NOMO-1 (cell line): Measurements from ENCODE around the gene DHX32.
"Not testable (repeated sequence)": the region's sequence is repeated elsewhere in the genome, so short reads cannot be mapped to it uniquely, and the experiment has no call there.

Source experiments
- DNase-seq, 2 experiments: peaks; one replicate each; lab custom pipeline; 2025; ENCODE audit not compliant: unreplicated experiment in 2 of 2; lab: John Stamatoyannopoulos, UW

Gene DHX32, protein sequence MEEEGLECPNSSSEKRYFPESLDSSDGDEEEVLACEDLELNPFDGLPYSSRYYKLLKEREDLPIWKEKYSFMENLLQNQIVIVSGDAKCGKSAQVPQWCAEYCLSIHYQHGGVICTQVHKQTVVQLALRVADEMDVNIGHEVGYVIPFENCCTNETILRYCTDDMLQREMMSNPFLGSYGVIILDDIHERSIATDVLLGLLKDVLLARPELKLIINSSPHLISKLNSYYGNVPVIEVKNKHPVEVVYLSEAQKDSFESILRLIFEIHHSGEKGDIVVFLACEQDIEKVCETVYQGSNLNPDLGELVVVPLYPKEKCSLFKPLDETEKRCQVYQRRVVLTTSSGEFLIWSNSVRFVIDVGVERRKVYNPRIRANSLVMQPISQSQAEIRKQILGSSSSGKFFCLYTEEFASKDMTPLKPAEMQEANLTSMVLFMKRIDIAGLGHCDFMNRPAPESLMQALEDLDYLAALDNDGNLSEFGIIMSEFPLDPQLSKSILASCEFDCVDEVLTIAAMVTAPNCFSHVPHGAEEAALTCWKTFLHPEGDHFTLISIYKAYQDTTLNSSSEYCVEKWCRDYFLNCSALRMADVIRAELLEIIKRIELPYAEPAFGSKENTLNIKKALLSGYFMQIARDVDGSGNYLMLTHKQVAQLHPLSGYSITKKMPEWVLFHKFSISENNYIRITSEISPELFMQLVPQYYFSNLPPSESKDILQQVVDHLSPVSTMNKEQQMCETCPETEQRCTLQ

DNA sequence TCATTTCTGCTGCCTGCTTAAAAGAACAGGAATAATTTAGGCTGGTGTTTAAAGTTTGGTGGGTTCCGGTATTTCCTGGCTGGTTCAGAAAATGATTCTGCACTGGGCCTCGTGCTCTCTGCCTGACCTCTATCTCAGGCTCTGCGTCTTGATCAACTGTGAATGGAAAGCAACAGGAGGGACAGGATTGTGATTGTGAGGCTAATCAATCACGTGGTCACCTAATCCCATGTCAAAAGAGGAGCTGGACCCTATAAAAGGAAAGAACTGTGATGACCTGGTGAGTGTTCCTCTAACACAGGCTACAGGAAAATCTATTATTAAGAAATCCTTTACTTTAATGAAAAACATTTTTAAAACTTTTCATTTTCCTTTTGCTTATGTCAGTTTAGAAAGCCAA lies at the start of gene DHX32:
TSS of gene DHX32 (minus strand) at position 101 of the 400 bp plus-strand sequence. CDS start 468 bp downstream, outside the sequence.
- no peak for DNase-seq

DNA sequence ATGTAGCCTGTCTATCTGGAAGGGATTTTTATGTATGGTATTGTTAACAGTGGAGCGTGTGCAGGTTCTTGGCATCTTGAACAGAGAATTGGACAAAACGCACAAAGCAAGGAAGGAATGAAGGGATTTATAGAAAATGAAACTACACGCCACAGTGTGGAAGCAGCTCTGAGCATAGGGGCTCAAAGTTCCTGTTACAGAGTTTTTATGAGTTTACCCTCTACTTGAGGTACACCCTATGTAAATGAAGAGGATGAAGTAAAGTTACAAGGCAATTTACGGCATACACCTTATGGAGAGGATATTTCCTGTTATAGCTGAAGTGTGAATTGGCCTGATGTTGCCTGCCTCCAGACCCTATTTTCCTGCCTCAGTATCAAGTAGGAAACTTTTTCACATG lies 48.5 kb upstream of the DHX32 start:
- DNase-seq = no peak

DNA sequence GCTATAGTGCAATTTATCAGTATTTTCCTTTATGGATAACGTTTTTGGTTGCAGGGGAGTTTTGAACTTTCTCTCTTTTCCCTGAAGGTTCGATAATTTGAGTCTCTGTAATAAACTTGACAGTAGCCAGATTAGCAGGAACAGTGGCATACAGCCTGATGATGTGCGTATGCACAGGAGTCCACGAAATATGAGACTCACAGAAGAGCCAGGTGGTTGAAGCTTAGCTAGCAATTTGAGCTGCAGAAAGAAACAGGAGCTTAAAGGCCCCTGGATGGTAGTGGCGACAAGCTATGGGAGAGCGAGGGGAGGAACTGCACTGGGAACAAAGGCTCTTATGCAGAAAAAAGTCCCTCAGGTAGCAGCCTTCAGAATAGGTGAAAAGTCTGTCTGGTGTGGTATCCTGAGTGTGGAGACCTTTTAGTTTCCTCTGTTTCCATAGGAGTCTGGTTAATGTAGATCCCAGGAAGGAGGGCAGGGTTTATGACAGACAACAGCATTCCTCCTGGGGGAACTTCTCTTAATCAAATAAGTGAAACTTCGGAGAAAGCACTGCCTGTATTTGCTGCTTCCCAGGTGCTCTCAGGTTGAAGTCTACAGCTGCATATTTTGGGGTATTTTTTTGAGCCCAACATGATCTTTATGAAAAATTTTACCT lies 48.0 kb upstream of the DHX32 start:
- DNase-seq = no peak

GRCh38 chr10:125927265-125927664 lies 46.2 kb upstream of the DHX32 start:
- not testable (repeated sequence) for DNase-seq

- DNase-seq = no peak
These were observed 45.2 kb upstream of the DHX32 start for GRCh38 chr10:125926247-125926646.

DNA sequence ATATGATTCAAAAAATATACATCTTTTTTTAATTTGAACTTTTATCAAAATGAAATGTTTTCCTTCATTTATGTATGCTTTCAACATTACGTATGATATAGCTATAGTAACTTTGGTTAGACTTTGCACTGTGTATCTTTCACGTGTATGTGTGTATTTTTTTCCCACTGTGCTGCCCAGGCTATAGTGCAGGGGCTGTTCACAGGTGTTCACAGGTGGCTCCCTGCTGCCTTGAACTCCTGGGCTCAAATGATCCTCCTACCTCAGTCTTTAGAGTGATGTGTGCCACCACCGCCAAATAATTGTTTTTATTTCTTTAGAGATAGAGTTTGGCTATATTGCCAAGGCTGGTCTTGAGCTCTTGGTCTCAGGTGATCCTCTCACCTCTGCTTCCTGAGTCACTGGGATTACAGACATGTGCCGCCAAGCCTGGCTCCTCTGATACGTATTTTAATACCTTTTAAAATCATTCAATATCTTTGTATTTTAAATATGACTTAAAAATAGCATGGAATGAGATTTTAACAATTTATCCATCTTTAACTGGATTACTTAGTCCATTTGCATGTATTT lies 44.3 kb upstream of the DHX32 start:
- no peak for DNase-seq

DNA sequence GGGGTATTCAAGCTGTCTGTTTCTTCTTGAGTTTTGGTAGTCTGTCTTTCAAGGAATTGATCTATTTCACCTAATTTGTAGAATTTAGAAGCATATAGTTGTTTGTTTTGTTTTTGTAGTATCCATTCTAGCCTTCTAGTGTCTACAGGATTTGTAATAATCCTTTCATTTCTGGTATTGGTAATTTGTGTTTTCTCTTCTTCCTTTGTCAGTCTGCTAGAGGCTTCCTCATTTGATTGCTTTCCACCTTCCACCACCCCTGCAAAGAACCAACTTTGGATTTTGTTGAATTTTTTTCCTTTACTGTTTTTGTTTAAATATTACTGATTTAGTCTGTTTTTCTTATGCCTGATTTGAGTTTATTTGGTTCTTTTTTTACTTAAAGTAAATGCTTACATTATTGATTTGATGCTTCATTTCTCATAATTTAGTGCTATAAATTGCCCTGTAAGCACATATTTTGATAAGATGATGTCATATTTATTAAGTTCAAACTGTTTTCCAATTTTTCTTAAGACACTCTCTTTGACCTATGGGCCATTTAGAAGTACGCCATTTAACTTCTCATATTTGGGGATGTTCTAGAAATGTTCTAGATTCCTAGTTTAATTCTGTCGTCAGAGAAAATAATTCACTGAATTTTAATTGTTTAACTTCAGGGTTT lies 40.7 kb upstream of the DHX32 start:
- DNase-seq = not testable (repeated sequence)

DNA sequence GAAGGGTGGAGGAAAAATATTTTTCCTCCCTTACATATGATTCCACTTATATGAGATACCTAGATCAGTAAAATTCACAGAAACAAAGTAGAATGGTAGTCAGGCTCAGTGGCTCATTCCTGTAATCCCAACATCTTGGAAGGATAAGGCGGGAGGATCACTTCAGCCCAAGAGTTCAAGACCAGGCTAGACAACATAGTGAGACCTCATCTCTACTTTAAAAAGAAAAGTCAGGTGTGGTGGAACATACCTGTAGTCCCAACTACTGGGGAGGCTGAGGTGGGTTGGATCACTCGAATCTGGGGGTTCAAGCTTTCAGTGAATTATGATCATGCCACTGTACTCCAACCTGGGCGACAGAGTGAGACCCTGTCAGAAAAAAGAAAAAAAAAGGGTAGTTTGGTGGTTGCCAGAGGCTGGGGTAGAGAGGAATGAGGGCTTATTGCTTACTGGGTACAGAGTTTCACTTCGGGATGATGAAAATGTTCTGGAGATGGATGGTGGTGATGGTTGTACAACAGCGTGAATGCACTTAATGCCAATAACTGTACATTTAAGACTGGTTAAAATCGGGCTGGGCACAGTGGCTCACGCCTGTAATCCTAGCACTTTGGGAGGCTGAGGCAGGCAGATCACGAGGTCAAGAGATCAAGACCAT lies 36.7 kb upstream of the DHX32 start:
- DNase-seq = not testable (repeated sequence)

GRCh38 chr10:125916977-125917376 lies 35.9 kb upstream of the DHX32 start:
- no peak for DNase-seq

GRCh38 chr10:125913277-125913676 lies 32.2 kb upstream of the DHX32 start:
- DNase-seq = not testable (repeated sequence)

- DNase-seq = no peak
These were observed 30.9 kb upstream of the DHX32 start for GRCh38 chr10:125911990-125912389.

- no peak for DNase-seq
These were observed 30.1 kb upstream of the DHX32 start for GRCh38 chr10:125911145-125911544.

DNA sequence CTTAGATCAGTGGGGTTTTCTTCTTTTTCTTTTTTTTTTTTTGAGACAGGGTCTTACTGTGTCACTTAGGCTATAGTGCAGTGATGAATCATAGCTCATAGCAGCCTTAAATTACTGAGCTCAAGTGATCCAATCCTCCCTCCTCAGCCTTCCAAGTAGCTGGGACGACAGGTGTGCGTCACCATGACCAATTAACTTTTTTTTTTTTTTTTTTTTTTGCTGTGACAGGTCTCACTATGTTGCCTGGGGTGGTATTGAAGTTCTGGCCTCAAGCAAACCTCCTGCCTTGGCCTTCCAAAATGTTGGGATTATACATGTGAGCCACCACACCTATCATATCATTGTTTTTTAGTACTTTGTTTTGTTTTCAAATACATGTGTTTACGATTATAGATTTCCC lies 28.4 kb upstream of the DHX32 start:
- DNase-seq = not testable (repeated sequence)

DNA sequence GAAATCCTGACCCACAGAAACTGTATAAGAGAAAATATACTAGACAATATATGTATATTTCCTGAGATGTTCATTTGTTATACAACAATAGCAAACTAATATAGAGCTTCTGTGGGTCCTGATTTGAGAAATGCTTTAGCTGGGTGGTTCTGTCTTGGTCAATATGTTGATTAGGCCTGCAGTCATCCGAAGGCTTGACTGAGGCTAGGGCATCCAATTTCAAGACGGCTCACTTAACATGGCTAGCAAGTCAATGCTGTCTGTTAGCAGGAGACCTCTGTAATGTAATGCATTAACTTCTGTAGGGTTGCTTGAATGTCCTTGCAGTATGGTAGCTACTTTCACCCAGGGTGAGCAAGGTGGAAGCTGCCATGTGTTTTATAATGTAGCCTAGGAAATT lies 27.7 kb upstream of the DHX32 start:
- not testable (repeated sequence) for DNase-seq

DNA sequence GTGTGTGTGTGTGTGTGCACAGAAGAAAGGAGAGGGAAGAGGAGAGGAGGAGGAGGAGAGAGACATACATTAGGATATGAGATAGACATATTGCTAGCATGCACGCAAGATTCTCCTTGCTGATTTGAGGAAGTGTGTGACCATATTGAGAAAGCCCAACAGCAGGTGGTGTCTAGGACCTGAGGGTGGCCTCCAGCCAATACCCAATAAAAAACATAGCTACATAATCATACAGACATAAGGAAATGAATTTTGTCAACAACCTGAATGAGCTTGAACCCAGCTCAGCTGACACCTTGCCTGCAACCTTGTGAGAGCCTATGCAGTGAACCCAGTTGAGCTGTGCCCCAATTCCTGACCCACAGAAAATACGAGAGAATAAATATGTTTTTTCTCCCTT lies 26.5 kb upstream of the DHX32 start:
- peak in 1 of 2 experiments; percentile 25 for DNase-seq

GRCh38 chr10:125905069-125905994 lies 24.2 kb upstream of the DHX32 start:
- not testable (repeated sequence) for DNase-seq

DNA sequence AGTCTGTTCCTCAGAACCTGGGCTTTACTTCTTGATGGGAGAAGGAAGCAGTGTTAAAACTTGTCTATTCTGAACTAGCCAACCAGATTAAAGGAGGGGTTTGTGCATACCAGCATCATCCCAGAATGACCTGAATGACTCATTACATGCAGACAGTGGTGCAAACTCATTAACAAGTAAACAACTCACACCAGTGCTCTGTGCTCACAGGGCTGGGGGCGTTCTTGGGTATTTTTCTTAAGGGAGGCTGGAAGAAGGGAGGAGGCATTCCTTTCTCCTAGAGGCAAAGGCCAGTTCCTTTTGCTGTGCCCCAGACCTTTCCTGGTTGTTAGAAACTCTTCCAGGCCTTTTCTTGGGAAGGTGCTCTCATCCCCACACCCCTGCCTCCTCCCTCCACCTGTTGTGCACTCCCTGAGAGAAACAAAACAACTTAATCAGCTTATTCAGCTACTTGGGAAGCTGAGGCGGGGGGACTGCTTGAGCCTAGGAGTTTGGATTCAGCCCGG lies 22.1 kb upstream of the DHX32 start:
- DNase-seq = not testable (repeated sequence)

DNA sequence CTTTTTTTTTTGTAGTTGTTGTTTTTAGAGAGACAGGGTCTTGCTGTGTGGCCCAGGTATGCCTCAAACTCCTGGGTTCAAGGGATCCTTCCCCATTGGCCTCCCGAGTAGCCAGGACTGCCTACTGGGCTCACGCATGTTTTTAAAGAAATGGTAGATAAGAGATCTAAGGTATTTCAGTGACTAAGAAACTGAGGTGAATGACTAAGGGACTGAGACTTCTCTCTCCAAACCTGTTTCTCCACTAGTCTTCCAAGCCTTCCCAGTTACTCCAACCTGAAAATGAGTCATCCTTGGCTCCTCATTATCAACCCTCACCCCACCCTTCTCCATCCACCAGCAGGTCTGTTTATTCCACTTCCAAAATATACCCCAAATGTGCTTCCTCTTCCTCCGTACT lies 19.9 kb upstream of the DHX32 start:
- not testable (repeated sequence) for DNase-seq

- not testable (repeated sequence) for DNase-seq
These were observed 16.2 kb upstream of the DHX32 start for GRCh38 chr10:125897317-125897716.
